SK-N-SH (cell line): ENCODE measurements around the gene EPB41L2.

Experiments
- CTCF ChIP-seq: fragments of 200-600 bp; sonication (generic); IDR thresholded peaks from 2 replicates; pipeline ENCODE4 v1.6.1; 2017; ENCODE audit warnings: antibody characterized with exemption, mild to moderate bottlenecking, moderate library complexity
- EP300 ChIP-seq, 2 experiments: IDR thresholded peaks; 2 replicates each; pipeline versions ENCODE4 v1.4.0 to v1.6.1; 2012; ENCODE audit warnings: borderline replicate concordance in 1 of 2, low read depth in 1 of 2, low read length in 1 of 2
- EZH2phosphoT487 ChIP-seq: fragments of 200-600 bp; sonication (generic); IDR thresholded peaks from 2 replicates; pipeline ENCODE4 v1.6.1; 2017; ENCODE audit warnings: low read depth, mixed run types, mild to moderate bottlenecking, antibody characterized with exemption, moderate library complexity, borderline replicate concordance
- JUND ChIP-seq: IDR thresholded peaks from 2 replicates; pipeline ENCODE4 v1.4.0; 2012
- MAX ChIP-seq: IDR thresholded peaks from 2 replicates; pipeline ENCODE4 v1.4.0; 2012; ENCODE audit warnings: low read depth
- POLR2AphosphoS5 ChIP-seq: IDR thresholded peaks from 2 replicates; pipeline ENCODE4 v1.6.1; 2012; ENCODE audit warnings: low read depth, low read length
- RAD21 ChIP-seq: IDR thresholded peaks from 2 replicates; pipeline ENCODE4 v1.6.1; 2012; ENCODE audit warnings: mild to moderate bottlenecking, low read length
- RFX5 ChIP-seq: IDR thresholded peaks from 2 replicates; pipeline ENCODE4 v1.6.1; 2012; ENCODE audit warnings: mild to moderate bottlenecking, improper control_type of control experiment, low read length
- SIN3A ChIP-seq: IDR thresholded peaks from 2 replicates; pipeline ENCODE4 v1.6.1; 2012; ENCODE audit warnings: low read depth, mild to moderate bottlenecking, low read length, moderate library complexity, borderline replicate concordance
- TEAD4 ChIP-seq: IDR thresholded peaks from 2 replicates; pipeline ENCODE4 v1.4.0; 2012; ENCODE audit warnings: mild to moderate bottlenecking, borderline replicate concordance; ENCODE audit not compliant: insufficient read depth
- YY1 ChIP-seq: IDR thresholded peaks from 2 replicates; pipeline ENCODE4 v1.4.0; 2012; ENCODE audit warnings: low read depth, mild to moderate bottlenecking
- TF ChIP-seq, protein P1 (sequence below): IDR thresholded peaks from 2 replicates; pipeline ENCODE4 v1.4.0; 2012; ENCODE audit warnings: low read depth, borderline replicate concordance
- TF ChIP-seq, protein P2 (sequence below): fragments of 150-350 bp; IDR thresholded peaks from 2 replicates; pipeline ENCODE4 v1.6.1; 2016; ENCODE audit warnings: mild to moderate bottlenecking, low read depth, low read length
- TF ChIP-seq, protein P3 (sequence below): IDR thresholded peaks from 2 replicates; pipeline ENCODE4 v1.6.1; 2012; ENCODE audit warnings: mild to moderate bottlenecking, low read depth, low read length, moderate library complexity

DNA sequence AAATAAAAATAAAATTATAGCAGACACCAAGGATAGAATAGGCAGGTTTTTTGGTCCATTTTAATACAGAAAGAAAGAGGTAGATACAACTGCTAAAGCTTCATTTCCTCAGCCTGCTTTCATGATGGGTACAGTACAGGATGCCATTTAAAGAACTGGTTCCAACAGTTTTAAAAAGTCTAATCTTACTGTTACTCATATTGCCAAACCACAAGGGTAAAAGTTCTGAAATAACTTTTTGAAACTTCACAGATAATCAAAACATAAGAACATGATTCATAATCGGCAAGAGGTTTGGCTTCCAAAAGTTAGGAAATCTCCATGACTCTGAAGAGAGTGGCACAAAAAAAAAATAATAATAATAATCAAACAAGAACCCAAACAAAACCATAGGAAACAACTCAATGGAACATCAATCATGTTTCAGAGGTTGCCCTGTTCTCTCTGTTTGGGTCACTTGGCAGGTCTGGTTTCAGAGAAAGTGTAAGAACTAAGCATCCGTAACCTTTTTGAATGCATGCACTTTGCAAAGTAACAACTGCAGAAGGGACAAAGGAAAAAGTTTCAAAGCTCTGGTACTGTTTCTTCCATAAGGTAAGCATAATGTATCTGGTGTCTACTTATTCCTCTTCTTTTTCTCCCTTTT, 156.2 kb downstream of the EPB41L2 start:
- TF ChIP-seq POLR2AphosphoS5 (no peak), CTCF (no peak), TEAD4 (no peak), EP300 (IDR thresholded peaks at IDR 0.05; ENCODE audit: borderline replicate concordance in 1 of 2, low read depth in 1 of 2, low read length in 1 of 2) (no peak), JUND (no peak), RAD21 (no peak), SIN3A (no peak), MAX (no peak), EZH2phosphoT487 (no peak), YY1 (no peak), RFX5 (no peak)
- TF ChIP-seq, protein P1, sequence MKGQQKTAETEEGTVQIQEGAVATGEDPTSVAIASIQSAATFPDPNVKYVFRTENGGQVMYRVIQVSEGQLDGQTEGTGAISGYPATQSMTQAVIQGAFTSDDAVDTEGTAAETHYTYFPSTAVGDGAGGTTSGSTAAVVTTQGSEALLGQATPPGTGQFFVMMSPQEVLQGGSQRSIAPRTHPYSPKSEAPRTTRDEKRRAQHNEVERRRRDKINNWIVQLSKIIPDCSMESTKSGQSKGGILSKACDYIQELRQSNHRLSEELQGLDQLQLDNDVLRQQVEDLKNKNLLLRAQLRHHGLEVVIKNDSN = no peak
- TF ChIP-seq, protein P2, sequence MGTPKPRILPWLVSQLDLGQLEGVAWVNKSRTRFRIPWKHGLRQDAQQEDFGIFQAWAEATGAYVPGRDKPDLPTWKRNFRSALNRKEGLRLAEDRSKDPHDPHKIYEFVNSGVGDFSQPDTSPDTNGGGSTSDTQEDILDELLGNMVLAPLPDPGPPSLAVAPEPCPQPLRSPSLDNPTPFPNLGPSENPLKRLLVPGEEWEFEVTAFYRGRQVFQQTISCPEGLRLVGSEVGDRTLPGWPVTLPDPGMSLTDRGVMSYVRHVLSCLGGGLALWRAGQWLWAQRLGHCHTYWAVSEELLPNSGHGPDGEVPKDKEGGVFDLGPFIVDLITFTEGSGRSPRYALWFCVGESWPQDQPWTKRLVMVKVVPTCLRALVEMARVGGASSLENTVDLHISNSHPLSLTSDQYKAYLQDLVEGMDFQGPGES = no peak
- TF ChIP-seq, protein P3, sequence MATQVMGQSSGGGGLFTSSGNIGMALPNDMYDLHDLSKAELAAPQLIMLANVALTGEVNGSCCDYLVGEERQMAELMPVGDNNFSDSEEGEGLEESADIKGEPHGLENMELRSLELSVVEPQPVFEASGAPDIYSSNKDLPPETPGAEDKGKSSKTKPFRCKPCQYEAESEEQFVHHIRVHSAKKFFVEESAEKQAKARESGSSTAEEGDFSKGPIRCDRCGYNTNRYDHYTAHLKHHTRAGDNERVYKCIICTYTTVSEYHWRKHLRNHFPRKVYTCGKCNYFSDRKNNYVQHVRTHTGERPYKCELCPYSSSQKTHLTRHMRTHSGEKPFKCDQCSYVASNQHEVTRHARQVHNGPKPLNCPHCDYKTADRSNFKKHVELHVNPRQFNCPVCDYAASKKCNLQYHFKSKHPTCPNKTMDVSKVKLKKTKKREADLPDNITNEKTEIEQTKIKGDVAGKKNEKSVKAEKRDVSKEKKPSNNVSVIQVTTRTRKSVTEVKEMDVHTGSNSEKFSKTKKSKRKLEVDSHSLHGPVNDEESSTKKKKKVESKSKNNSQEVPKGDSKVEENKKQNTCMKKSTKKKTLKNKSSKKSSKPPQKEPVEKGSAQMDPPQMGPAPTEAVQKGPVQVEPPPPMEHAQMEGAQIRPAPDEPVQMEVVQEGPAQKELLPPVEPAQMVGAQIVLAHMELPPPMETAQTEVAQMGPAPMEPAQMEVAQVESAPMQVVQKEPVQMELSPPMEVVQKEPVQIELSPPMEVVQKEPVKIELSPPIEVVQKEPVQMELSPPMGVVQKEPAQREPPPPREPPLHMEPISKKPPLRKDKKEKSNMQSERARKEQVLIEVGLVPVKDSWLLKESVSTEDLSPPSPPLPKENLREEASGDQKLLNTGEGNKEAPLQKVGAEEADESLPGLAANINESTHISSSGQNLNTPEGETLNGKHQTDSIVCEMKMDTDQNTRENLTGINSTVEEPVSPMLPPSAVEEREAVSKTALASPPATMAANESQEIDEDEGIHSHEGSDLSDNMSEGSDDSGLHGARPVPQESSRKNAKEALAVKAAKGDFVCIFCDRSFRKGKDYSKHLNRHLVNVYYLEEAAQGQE = no peak
